HCT116 (cell line): ENCODE results near the gene TRPM3. TPM values are rescaled to one million over a fixed set of nuclear protein-coding genes. Genes with fewer than 3 reads are reported as not detected.

Experiments
- ATAC-seq: fragments of 200-7000 bp; cut with Tn5 transposase; 2 replicates; pipeline ENCODE4 v1.9.1; 2020; ENCODE audit warnings: mild to moderate bottlenecking, moderate library complexity
- BruUV-seq: library from RNA; stranded (reverse); fragments of 400-500 nt; replicated peaks from 2 replicates; lab custom pipeline; 2021; lab: Mats Ljungman, UMichigan
- CTCF ChIA-PET: fragments of 300-600 bp; sonication (Branson Sonifier 250); formaldehyde crosslinking; loops from one replicate; lab custom pipeline; 2021; ENCODE audit warnings: antibody characterized with exemption; lab: Charles Lee
- POLR2A ChIA-PET: fragments of 300-600, 350-600 bp; sonication (Branson Sonifier 250); formaldehyde crosslinking; loops from one replicate; lab custom pipeline; 2021; ENCODE audit warnings: antibody characterized with exemption; lab: Charles Lee
- RAD21 ChIA-PET, 2 experiments: fragments of 300-600 bp; sonication (Branson Sonifier 250); formaldehyde crosslinking; loops; one replicate each; lab custom pipeline; 2023; ENCODE audit warnings: low total read pairs in 2 of 2; ENCODE audit not compliant: uncharacterized antibody in 2 of 2, unreplicated experiment in 2 of 2, low non-redundant PET in 1 of 2; lab: Charles Lee
- DNase-seq: peaks from one replicate; pipeline ENCODE4 v3.0.0-alpha.2; 2010; ENCODE audit warnings: low read depth, low spot score
- H2AFZ ChIP-seq: fragments of 200-600 bp; shearing (Covaris generic), sonication (generic); 2 replicates; pipeline ENCODE4 v1.6.1; 2017; ENCODE audit warnings: low read depth, mixed run types, mixed read lengths, antibody characterized with exemption, low read length; ENCODE audit not compliant: poor library complexity, severe bottlenecking
- H3K27ac ChIP-seq: 2 replicates; pipeline ENCODE4 v1.5.1; 2012; ENCODE audit warnings: low read depth, low read length
- H3K27me3 ChIP-seq: fragments of 200-600 bp; sonication (generic); 2 replicates; pipeline ENCODE4 v1.6.1; 2016; ENCODE audit warnings: mixed run types, low read length, mixed read lengths; ENCODE audit not compliant: insufficient read depth
- H3K36me3 ChIP-seq, 2 experiments: fragments of 200-500 bp in 1 of 2; fragments of 200-600 bp in 1 of 2; sonication (Bioruptor generic) in 1 of 2; sonication (generic) in 1 of 2; 2 replicates each; pipeline versions ENCODE4 v1.5.1 to v1.6.1; 2014 to 2016; ENCODE audit warnings: low read length in 2 of 2, inconsistent platforms in 1 of 2, mixed read lengths in 1 of 2, mixed run types in 1 of 2; ENCODE audit not compliant: insufficient read depth in 2 of 2, control insufficient read depth in 1 of 2
- H3K4me1 ChIP-seq, 2 experiments: fragments of 200-600 bp in 1 of 2; sonication (generic) in 1 of 2; 2 replicates each; pipeline versions ENCODE4 v1.5.1 to v1.6.1; 2012 to 2017; ENCODE audit warnings: low read length in 2 of 2, inconsistent platforms in 1 of 2, mild to moderate bottlenecking in 1 of 2, mixed read lengths in 1 of 2, mixed run types in 1 of 2, moderate library complexity in 1 of 2; ENCODE audit not compliant: insufficient read depth in 2 of 2, control insufficient read depth in 1 of 2
- H3K4me2 ChIP-seq: fragments of 200-600 bp; sonication (generic); 2 replicates; pipeline ENCODE4 v1.6.1; 2017; ENCODE audit warnings: mixed run types, low read length, mixed read lengths
- H3K4me3 ChIP-seq, 2 experiments: fragments of 200-600 bp in 1 of 2; sonication (generic) in 1 of 2; replicated peaks in 1 of 2; 2 replicates each; pipeline ENCODE4 v1.5.1; 2011 to 2016; ENCODE audit warnings: low read length in 2 of 2, control low read depth in 1 of 2, low read depth in 1 of 2, mild to moderate bottlenecking in 1 of 2, mixed read lengths in 1 of 2, mixed run types in 1 of 2
- H3K79me2 ChIP-seq: fragments of 200-600 bp; sonication (generic); 2 replicates; pipeline ENCODE4 v1.6.1; 2017; ENCODE audit warnings: mild to moderate bottlenecking, mixed run types, low read length, moderate library complexity, mixed read lengths; ENCODE audit not compliant: insufficient read depth
- H3K9ac ChIP-seq: fragments of 200-600 bp; sonication (generic); 2 replicates; pipeline ENCODE4 v1.6.1; 2016; ENCODE audit warnings: low read length, mixed read lengths
- H3K9me2 ChIP-seq: fragments of 200-600 bp; sonication (generic), shearing (Covaris generic); 2 replicates; pipeline ENCODE4 v1.6.1; 2017; ENCODE audit warnings: mixed run types, mild to moderate bottlenecking, moderate library complexity; ENCODE audit not compliant: insufficient read depth
- H3K9me3 ChIP-seq, 2 experiments: fragments of 200-500 bp in 1 of 2; fragments of 200-600 bp in 1 of 2; sonication (Bioruptor generic) in 1 of 2; sonication (generic) in 1 of 2; 2 replicates each; pipeline ENCODE4 v1.6.1; 2014 to 2017; ENCODE audit warnings: low read length in 2 of 2, mixed read lengths in 2 of 2, inconsistent platforms in 1 of 2, low read depth in 1 of 2, mild to moderate bottlenecking in 1 of 2, mixed run types in 1 of 2, moderate library complexity in 1 of 2; ENCODE audit not compliant: control insufficient read depth in 1 of 2, insufficient read depth in 1 of 2
- H4K20me1 ChIP-seq: fragments of 200-600 bp; sonication (generic), shearing (Covaris generic); 2 replicates; pipeline ENCODE4 v1.6.1; 2017; ENCODE audit warnings: mixed run types, mild to moderate bottlenecking, moderate library complexity; ENCODE audit not compliant: insufficient read depth
- RAD21 ChIP-seq: IDR thresholded peaks from 2 replicates; pipeline ENCODE4 v1.6.1; 2012; ENCODE audit warnings: low read depth, mild to moderate bottlenecking
- SIN3A ChIP-seq: IDR thresholded peaks from 2 replicates; pipeline ENCODE4 v1.6.1; 2012; ENCODE audit warnings: low read depth
- TCF7L2 ChIP-seq: IDR thresholded peaks from 2 replicates; pipeline ENCODE4 v1.7.0; 2011; ENCODE audit warnings: borderline replicate concordance, inconsistent platforms; ENCODE audit not compliant: insufficient read depth, insufficient read length; ENCODE audit errors: extremely low read depth
- intact Hi-C: fragments of 100-400 bp; cut with micrococcal nuclease; formaldehyde crosslinking; loops from 2 replicates; pipeline ENCODE4 v1.10.0; 2022
- total RNA-seq: library from RNA; stranded (reverse); gene quantifications from one replicate; pipeline ENCODE4 v1.2.1, GENCODE V29; 2021; ENCODE audit not compliant: unreplicated experiment
- TF ChIP-seq, protein P1 (sequence below), 3 experiments: fragments of 200-600 bp in 1 of 3; sonication (generic) in 1 of 3; IDR thresholded peaks in 2 of 3; conservative IDR thresholded peaks in 1 of 3; 2 replicates each; pipeline ENCODE4 v1.5.1; 2012 to 2017; ENCODE audit warnings: low read depth in 2 of 3, low read length in 2 of 3, antibody characterized with exemption in 1 of 3, borderline replicate concordance in 1 of 3, control low read depth in 1 of 3, mild to moderate bottlenecking in 1 of 3, mixed read lengths in 1 of 3, mixed run types in 1 of 3, moderate library complexity in 1 of 3; ENCODE audit not compliant: insufficient read depth in 1 of 3

The TRPM3 gene
- total RNA-seq, 1 experiment from 2014 or later = not detected

DNA sequence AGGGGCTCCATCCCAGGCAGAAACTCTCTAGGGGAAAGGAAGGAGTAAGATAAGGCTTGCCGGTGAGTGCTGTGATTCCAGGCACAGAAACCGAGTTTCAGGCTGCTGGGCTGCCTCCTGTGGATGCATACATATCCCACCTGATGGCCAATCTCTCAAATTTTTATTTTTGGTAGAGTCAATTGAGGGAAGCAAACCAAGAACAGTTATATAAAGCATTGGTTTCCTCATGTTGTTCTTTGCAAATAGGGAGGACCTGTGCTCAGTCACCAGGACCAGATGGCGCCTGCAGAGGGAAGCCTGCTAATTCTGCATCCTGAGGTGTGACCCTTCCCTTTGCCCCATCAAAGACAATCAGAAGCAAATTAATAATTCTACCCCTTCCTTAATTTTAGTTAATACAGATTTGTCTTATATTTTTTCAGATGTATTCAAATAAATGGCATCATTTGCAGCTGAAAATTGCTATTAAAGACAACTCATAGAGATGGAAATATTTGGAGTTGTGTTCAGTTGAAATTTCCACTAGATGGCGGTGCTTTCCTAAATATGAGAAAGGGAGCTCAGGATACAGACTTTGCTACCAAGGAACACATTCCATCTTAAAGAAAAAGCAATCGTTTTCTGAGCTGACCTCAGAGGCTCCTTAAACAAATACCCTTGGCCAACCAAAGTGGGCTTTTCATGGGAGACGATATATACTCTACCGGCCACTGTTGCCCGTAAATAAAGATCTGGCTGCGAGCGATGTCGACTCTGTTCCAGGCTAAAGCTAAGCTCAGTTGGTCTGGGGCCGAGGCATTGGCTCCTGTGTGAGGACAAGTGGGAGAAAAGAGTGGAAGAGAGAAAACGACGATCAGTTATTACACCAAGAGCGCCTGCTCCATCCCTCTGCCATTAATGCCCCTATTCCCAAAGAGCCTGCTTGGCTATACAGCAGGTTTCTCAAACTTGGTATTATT lies 481.3 kb downstream of the TRPM3 start:
- ATAC-seq (peak; percentile 83), DNase-seq (peak; percentile 22)
- Histone ChIP-seq H3K9ac (no peak overlapping the region), H3K36me3 (no peaks in the 10 kb centered on the region), H3K27ac (no peak overlapping the region), H3K9me2 (no peaks in the 10 kb centered on the region), H3K27me3 (peaks cover 15% of the 10 kb centered on the region), H3K9me3 (no peaks in the 10 kb centered on the region), H3K4me2 (no peak overlapping the region), H3K79me2 (no peaks in the 10 kb centered on the region), H4K20me1 (no peaks in the 10 kb centered on the region), H3K4me1 (no peaks in the 10 kb centered on the region), H2AFZ (no peak overlapping the region), H3K4me3 (no peak overlapping the region)
- BruUV-seq = no TSS peak
- TF ChIP-seq TCF7L2 (no peak), RAD21 (peak; percentile 80), SIN3A (no peak)
- TF ChIP-seq, protein P1, sequence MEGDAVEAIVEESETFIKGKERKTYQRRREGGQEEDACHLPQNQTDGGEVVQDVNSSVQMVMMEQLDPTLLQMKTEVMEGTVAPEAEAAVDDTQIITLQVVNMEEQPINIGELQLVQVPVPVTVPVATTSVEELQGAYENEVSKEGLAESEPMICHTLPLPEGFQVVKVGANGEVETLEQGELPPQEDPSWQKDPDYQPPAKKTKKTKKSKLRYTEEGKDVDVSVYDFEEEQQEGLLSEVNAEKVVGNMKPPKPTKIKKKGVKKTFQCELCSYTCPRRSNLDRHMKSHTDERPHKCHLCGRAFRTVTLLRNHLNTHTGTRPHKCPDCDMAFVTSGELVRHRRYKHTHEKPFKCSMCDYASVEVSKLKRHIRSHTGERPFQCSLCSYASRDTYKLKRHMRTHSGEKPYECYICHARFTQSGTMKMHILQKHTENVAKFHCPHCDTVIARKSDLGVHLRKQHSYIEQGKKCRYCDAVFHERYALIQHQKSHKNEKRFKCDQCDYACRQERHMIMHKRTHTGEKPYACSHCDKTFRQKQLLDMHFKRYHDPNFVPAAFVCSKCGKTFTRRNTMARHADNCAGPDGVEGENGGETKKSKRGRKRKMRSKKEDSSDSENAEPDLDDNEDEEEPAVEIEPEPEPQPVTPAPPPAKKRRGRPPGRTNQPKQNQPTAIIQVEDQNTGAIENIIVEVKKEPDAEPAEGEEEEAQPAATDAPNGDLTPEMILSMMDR (IDR thresholded peaks at IDR 0.05 in 2 of 3, conservative IDR thresholded peaks at IDR 0.05 in 1 of 3; ENCODE audit: borderline replicate concordance in 1 of 3, insufficient read depth in 1 of 3, low read depth in 2 of 3, low read length in 2 of 3) = peak; percentile 55 to 74 (median 68)
- intact Hi-C loops = loop anchor here (1.0 to 10.0 kb wide), 4 partner anchors 362 to 1387 kb away; no protein-coding TSS in a partner anchor
- POLR2A ChIA-PET = interaction anchor here (0.7 kb wide), 1 partner anchor 610 kb away, joined by 3 read pairs; no protein-coding TSS in a partner anchor
- CTCF ChIA-PET = interaction anchor here (0.8 to 3.9 kb wide), 22 partner anchors 9 to 1632 kb away, joined by 3 to 75 read pairs (median 4); no protein-coding TSS in a partner anchor
- RAD21 ChIA-PET = interaction anchor here (1.0 to 1.6 kb wide), 4 partner anchors 10 to 609 kb away, joined by 3 to 5 read pairs (median 3); no protein-coding TSS in a partner anchor
